Left lung (tissue), 10 donors: ENCODE results near the gene P2RX2. TPM values are rescaled to one million over a fixed set of nuclear protein-coding genes. Genes with fewer than 3 reads are reported as not detected.

Source experiments
- ATAC-seq: fragments of 200-7000 bp; cut with Tn5 transposase; one replicate; pipeline ENCODE4 v1.9.1; 2020; ENCODE audit warnings: moderate library complexity
- DNase-seq, 4 donors: peaks; one replicate each; pipeline ENCODE4 v3.0.0-alpha.2; 2013 to 2020
- H3K27ac ChIP-seq, 2 donors: fragments of 200-600 bp; sonication (generic) in 1 of 2; one replicate each; pipeline versions ENCODE4 v1.5.0 to v1.8.0; 2020 to 2021
- H3K27me3 ChIP-seq, 2 donors: fragments of 200-600 bp; sonication (generic) in 1 of 2; one replicate each; pipeline versions ENCODE4 v1.5.0 to v1.8.0; 2020 to 2021
- H3K36me3 ChIP-seq, 2 donors: fragments of 200-600 bp; sonication (generic) in 1 of 2; one replicate each; pipeline versions ENCODE4 v1.5.0 to v1.8.0; 2020 to 2021
- H3K4me1 ChIP-seq, 2 donors: fragments of 200-600 bp; one replicate each; pipeline ENCODE4 v1.8.0; 2021
- H3K4me3 ChIP-seq, 2 donors: fragments of 200-600 bp; sonication (generic) in 1 of 2; one replicate each; pipeline versions ENCODE4 v1.5.0 to v1.8.0; 2020 to 2021; ENCODE audit warnings: mild to moderate bottlenecking in 1 of 2
- H3K9me3 ChIP-seq, 2 donors: fragments of 200-600 bp; sonication (generic) in 1 of 2; one replicate each; pipeline versions ENCODE4 v1.5.0 to v1.8.0; 2020 to 2021
- CTCF ChIP-seq, 2 donors: fragments of 200-600 bp; sonication (generic) in 1 of 2; IDR thresholded peaks; one replicate each; pipeline versions ENCODE4 v1.5.0 to v1.8.0; 2021; ENCODE audit warnings: antibody characterized with exemption in 2 of 2
- intact Hi-C, 2 donors: fragments of 100-400 bp; cut with DNase I; formaldehyde crosslinking; loops; one replicate each; pipeline versions ENCODE4 v1.11.2 to v1.14.2; 2022
- polyA plus RNA-seq, 6 donors: library from polyadenylated mRNA; unstranded; fragments of 120-200 nt; gene quantifications; one replicate each; pipeline ENCODE4 v1.2.1, GENCODE V29; 2013; ENCODE audit not compliant: insufficient read length in 6 of 6
- total RNA-seq, 2 donors: library from RNA; stranded (reverse); fragmentation: NEBNext Ultra II Directional; extraction: Animal tissue kit (Norgen Biotek cat#: 25700); gene quantifications; one replicate each; pipeline ENCODE4 v1.2.1, GENCODE V29; 2021
- donor health status: DM: no; HTN: yes; CAD: no.
- donor health status: DM: no; HTN: no; CAD: no.

P2RX2 gene
- total and polyA plus RNA-seq, 8 donors = 4.2 to 10.9 (median 5.3) TPM; not detected in 2

- Histone ChIP-seq H3K27me3 (peaks cover 26 to 64% of the 10 kb centered on the region in 2 donors), H3K36me3 (no peaks in the 10 kb centered on the region), H3K9me3 (peaks cover 0 to 19% of the 10 kb centered on the region in 2 donors), H3K4me1 (peaks cover 2 to 5% of the 10 kb centered on the region in 2 donors), H3K27ac (no peak overlapping the region), H3K4me3 (no peak overlapping the region)
- DNase-seq (peak in 3 of 4 donors; percentile 74 to 90 (median 89)), ATAC-seq (peak; percentile 90)
- TF ChIP-seq CTCF (IDR thresholded peaks at IDR 0.05) = peak; percentile 86 to 89
- intact Hi-C loops = loop anchor here in 1 of 2 donors (5.0 kb wide), 1 partner anchor 198 kb away; no protein-coding TSS in a partner anchor
Measured at GRCh38 chr12:132614861-132615578, 3.6 kb upstream of the P2RX2 start.

GRCh38 chr12:132615579-132616038 lies 3.0 kb upstream of the P2RX2 start:
- intact Hi-C loops = no loop called here
- Histone ChIP-seq H3K27ac (no peak overlapping the region), H3K36me3 (no peaks in the 10 kb centered on the region), H3K9me3 (peaks cover 0 to 19% of the 10 kb centered on the region in 2 donors), H3K4me3 (no peak overlapping the region), H3K4me1 (peaks cover 2 to 5% of the 10 kb centered on the region in 2 donors), H3K27me3 (peaks cover 29 to 64% of the 10 kb centered on the region in 2 donors)
- TF ChIP-seq CTCF (IDR thresholded peaks at IDR 0.05) = no peak
- peak in 1 of 4 donors; percentile 34 for DNase-seq
- ATAC-seq = no peak

- H3K36me3 ChIP-seq = no peaks in the 10 kb centered on the region
- intact Hi-C loops = no loop called here
- TF ChIP-seq CTCF (IDR thresholded peaks at IDR 0.05) = no peak
- ATAC-seq = no peak
- H3K4me1 ChIP-seq = peaks cover 2 to 6% of the 10 kb centered on the region in 2 donors
- H3K27me3 ChIP-seq = peaks cover 29 to 68% of the 10 kb centered on the region in 2 donors
- H3K4me3 ChIP-seq = no peak overlapping the region
- H3K9me3 ChIP-seq = peaks cover 0 to 11% of the 10 kb centered on the region in 2 donors
- no peak for DNase-seq
- H3K27ac ChIP-seq = no peak overlapping the region
Measured at GRCh38 chr12:132617135-132617701, 1.4 kb upstream of the P2RX2 start.

GRCh38 chr12:132617822-132618682 lies 524 bp upstream of the P2RX2 start:
- H3K4me1 ChIP-seq = peaks cover 2 to 9% of the 10 kb centered on the region in 2 donors
- ATAC-seq (no peak), DNase-seq (peak in 2 of 4 donors; percentile 67 to 75)
- H3K9me3 ChIP-seq = peaks cover 0 to 11% of the 10 kb centered on the region in 2 donors
- H3K36me3 ChIP-seq = no peaks in the 10 kb centered on the region
- intact Hi-C loops = no loop called here
- no peak overlapping the region for H3K27ac ChIP-seq
- no peak overlapping the region for H3K4me3 ChIP-seq
- peaks cover 29 to 68% of the 10 kb centered on the region in 2 donors for H3K27me3 ChIP-seq
- TF ChIP-seq CTCF (IDR thresholded peaks at IDR 0.05) = no peak
